RPMI7951 (cell line): ENCODE measurements around the gene SLC25A43. TPM values are rescaled to one million over a fixed set of nuclear protein-coding genes. Genes with fewer than 3 reads are reported as not detected.
"Not testable (repeated sequence)": the region's sequence is repeated elsewhere in the genome, so short reads cannot be mapped to it uniquely, and the experiment has no call there.

ENCODE experiments used
- DNase-seq: peaks from one replicate; pipeline ENCODE4 v3.0.0-alpha.2; 2012; ENCODE audit warnings: low read depth
- total RNA-seq: library from RNA; depleted of rRNA; stranded (reverse); fragments of >200 nt; shearing (Covaris generic); gene quantifications from 2 replicates; pipeline ENCODE4 v1.2.3, GENCODE V29; 2014

The SLC25A43 gene
- total RNA-seq, 1 experiment from 2014 or later = 22.5 TPM

DNA sequence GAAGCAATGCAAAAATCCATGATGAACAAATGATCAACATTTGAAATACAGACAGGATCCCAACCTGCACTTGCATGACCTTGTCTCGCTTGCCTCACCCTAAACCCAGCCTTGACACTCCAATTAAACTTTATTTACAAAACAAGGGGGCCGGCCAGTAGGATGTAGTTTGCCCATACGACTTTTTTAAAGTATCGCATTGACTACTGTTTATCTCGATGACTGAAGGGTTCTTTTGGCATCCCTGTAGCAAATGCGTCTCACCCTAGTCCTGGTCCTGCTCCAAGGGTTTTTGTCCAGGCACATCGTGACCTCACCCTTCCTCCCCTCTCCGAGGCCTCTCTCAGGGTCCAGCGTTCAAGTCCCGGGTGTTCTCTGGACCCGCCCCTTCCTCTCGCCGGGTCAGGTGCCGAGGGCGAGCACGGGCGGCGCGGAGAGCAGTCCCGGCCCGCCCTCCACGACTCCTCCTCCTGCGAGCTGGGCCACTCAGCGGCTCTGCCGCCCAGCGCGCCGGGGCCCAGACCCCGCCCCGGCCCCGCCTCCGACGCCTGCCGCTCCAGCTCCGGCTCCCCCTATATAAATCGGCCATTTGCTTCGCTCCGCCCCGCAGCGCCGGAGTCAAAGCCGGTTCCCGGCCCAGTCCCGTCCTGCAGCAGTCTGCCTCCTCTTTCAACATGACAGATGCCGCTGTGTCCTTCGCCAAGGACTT, 68.9 kb downstream of the SLC25A43 start, which contains the start of gene SLC25A5:
SLC25A5 (plus strand) TSS at position 603 of the 709 bp plus-strand sequence; CDS start at position 675, 72 bp downstream.
- DNase-seq = peak; percentile 77

DNA sequence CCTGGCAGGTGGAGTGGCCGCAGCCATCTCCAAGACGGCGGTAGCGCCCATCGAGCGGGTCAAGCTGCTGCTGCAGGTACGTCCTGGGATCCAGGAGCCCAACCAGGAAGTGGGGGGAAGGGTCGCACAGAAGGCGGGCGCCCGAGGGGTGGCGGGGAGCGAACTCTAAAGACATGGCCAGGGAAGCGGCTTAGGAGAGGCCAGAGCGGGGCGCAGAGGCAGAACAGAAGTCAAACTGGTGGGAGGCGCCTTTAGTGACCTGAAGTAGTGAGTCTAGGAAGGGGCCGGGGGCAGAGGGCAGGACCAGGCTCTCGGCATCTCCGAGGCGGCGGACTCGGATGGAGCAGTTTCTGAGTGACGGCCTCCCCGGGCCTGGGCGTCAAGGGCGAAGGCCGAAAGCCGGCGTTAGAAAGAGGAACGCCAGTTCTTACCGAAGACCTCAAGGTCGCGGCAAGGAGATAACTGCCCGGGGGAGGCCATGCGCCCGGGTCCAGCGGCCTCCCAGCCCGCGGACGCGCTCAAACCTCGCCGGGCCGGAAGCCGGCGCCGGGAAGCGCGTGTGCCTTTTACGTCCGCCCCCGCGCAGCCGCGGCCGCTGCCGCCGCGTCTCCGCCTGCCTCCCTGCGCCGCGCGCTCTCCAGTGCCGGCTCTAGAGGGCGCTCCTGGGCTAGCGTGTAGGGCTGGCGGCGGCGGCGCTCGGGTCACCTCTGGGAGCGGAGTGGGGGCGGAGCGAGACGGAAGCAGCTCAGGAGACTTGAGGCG, 69.6 kb downstream of the SLC25A43 start:
- DNase-seq = peak; percentile 66

DNA sequence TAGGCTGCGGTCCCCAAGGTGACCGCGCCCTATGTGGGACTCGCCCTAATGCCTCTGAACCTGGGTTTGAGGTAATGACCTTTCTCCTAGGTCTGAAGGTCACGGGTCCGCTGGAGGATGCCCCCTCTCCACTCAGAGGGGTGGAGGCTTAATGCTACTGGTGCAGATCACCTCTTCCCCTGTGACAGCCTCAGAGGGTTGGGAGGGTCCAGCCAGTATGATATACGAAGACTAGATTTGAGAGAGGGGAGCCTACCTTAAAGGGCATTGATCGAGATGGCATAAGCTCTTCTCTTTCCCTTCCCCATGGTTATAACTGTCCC, 70.1 kb downstream of the SLC25A43 start:
- no peak for DNase-seq

DNA sequence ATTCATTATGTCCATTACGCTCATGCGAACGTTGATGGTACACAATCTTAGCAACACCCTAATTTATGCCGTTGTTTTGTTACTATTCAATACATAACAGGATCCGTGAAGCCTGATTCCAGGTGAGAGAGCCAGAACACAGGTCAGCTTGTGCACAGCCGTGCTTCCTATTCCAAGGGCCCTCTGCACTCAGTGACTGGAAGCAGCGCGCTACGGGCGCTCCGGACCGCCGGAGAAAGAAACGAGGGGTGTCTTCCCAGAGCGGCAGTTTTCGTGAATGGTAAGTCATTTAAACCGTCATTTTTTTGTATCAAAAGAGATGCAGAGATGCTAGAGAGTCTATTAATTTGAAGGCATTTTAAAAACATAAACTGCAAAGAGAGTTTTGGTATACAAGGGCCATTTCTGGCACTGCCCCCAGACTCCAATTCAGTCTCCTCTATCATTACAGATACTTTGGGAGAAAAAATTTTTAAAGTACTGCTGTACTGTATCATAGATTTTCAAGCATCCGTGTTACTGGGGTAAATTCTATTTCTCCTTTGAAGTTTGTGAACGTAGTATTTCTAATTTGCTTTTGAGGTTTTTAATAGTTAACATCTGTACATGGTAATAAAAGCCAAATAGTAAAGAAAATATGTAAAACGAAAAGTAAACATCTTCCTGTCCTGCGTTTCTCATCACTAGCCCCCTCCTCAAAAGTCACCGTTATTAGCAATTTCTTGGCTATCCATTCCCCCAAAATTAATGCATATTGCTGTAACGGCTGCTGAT, 75.7 kb downstream of the SLC25A43 start:
- no peak for DNase-seq

DNA sequence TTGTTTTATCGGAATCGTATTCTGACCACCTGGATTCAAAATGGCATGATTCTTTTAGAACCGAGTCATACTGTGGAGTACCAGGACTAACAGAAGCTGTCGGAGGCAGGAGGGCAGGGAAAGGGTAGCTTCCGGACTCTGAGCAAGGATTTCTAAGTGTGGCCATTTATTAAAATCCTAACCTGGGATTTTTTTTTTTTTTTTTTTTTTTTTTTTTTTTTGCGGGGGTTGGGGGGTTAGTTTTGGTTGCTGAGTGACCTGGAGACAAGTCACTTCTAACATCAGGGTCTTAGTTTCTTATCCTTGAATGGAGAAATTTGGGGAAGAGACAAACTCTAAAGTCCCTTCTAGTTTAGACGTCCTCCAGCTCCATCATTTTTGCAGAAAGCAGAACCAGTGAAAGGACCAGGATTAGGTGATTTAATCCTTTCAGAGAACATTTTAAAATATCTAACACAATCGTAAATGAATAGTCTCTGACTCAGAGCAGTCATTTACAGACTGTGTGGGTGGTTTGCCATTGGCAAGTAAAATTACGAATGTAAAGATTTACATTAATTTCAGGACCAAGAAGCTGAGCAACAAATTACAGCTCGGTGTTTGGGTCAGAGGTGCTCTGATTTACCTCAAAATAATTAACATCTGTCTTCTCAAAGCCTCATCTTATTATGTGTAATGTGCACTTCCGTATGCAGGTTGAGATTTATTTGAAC, 76.4 kb downstream of the SLC25A43 start:
- no peak for DNase-seq

DNA sequence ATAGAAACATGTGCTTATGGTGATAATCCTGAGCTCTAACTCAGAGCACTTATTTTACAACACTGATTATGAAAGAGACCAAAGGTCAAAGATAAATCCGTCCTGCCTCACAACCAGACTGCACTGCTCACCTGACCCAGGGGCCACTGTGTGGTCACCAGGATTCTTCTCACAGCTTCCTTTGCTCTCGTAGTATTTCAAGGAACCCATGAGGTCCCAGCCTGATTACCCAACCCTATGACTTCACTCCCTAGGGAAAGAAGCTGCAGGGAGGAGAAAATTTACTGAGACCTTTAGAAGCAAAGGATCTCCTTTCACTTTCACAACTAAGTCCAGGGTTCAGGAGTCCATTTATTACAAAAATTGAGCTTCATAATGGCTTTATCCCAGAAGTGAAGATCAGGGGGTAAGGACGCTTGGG, 78.7 kb downstream of the SLC25A43 start:
- peak; percentile 49 for DNase-seq

DNA sequence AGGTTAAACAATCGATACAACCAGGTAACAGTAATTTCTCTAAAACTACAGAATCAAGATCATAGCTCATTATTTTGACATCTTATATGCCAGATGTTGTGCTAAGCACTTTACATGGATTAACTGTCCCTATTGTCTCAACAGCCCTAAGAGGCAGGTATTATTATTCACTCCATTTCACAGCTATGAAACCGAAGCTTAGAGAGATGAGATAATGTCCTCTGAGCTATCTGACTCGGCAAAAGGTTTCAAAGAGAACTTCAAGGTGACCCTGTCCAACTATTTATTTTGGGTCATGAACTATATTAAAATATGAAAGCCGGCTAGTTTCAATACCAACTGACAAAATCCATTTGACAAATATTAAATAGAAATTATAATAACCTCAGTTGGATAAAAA, 79.4 kb downstream of the SLC25A43 start:
- DNase-seq = no peak

DNA sequence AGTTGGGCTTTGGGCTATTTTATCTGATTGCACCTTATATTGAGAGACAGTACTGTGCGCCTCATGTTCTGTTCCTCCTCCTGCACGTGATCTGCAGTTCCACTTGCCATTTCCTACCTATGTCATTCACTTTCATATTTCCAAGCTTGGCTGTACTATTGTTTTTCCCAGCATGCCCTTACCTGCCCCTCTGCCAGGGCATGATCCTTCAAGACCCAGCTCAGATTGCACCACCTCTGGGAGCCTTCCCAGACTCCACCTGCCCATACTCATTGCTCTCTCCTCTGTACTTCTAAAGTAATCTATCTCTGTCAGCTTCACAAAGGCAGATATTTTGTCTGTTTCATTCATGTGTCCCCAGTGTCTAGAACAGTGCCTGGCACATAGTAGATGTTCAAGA, 80.7 kb downstream of the SLC25A43 start:
- no peak for DNase-seq

DNA sequence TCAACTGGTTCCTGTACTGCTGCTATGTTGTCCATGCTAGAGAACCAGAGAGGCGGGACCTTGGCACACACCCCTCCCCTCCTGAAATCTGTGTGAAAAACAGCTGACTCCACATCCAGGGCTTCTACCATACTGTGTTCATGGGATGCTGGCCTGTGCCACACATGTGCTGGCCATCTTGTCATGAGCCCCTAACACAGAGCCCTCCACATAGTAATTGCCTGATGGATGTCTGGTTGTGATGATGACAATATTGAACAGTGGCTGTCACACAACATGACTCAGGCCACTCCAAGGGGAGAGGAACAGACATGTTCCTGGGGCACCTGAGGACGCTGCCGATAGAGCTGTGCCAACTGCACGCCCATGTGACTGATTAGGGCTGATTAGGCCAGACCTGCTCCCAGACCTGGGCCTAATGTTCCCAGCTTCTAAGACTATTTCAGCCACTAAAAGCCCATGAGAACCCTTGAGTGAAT, 82.2 kb downstream of the SLC25A43 start:
- DNase-seq = no peak

DNA sequence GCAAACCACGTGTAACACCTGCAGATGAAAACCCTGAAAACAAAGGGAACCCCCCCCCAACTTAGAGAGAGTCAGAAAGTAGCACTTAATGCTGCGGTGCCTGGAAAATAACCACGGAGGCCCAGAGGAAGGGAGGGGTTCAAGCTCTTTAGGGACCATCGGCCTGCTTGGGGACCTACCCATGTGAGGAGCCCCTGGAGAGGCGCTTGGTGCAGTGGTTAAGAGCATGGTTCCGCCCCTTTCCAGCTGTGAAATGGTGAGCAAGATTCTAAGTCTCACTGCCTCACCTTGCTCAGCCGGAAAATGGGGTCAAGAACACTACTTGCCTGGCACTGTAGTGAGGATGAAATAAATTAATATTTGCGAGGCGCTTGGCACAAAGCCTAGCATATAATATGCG, 82.9 kb downstream of the SLC25A43 start:
- no peak for DNase-seq

DNA sequence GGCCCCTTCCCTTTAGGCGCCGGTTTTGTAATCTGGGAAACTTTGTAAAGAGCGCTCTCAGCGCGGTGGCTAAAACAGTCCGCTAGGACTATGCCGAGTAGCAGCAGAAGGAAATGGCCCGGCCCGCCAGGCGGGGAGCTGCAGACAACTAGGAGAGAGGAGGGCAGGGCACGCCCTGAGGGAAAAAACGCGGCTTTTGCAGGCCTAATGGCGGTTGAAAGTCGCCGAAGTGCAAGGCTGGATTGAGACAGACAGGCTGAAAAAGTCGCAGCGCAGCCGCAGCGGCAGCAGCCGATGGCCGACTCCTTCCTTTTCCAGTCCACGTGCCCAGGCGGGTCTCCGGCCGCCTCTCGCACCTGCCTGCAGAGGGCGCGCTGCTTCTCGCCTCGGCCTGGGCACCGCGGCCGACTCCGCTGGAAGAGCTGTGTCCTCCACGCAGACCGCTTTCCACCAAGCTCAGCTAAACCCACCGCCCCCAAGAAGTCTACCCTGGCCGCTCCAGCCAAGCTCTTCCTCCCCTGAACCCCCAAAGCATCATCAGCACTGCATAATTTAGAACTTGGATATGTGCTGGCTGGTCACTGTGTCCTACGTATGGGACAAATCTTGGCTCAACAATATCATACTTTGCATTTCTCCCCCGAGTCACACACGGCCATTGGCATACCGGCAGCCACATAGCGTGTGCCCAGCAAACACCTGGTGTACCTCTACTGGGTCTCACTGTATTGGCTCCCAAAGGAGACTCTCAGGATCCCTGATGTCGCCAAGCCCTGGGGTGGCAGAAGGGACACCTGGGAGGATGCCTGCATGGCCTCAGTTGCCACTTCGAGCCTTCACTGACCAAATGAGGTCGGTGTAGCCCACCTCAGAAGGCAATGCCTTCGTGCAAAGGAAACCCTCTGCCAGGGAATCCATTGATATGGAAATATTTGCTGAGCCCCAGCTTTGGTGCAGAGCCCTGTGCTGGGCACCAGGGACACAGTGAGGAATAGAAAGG, 83.6 kb downstream of the SLC25A43 start:
- peak; percentile 65 for DNase-seq

DNA sequence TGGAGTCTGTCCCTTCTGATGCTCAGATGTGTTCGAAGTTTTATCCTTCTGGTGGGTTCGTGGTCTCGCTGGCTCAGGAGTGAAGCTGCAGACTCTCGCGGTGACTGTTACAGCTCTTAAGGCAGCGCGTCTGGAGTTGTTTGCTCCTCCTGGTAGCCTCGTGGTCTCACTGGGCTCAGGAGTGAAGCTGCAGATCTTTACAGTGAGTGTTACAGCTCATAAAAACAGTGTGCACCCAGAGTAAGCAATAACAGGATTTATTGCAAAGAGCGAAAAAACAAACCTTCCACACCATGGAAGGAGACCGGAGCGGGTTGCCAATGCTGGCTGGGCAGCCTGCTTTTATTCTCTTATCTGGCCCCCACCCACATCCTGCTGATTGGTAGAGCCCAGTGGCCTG, 87.6 kb downstream of the SLC25A43 start:
- no peak for DNase-seq

DNA sequence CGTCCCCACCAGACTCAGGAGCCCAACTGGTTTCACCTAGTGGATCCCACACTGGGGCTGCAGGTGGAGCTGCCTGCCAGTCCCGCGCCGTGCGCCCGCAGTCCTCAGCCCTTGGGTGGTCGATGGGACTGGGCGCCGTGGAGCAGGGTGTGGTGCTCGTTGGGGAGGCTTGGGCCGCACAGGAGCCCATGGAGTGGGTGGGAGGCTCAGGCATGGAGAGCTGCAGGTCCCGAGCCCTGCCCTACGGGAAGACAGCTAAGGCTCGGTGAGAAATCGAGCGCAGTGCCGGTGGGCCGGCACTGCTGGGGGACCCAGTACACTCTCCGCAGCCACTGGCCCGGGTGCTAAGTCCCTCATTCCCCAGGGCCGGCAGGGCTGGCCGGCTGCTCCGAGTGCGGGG, 88.6 kb downstream of the SLC25A43 start:
- DNase-seq = not testable (repeated sequence)

DNA sequence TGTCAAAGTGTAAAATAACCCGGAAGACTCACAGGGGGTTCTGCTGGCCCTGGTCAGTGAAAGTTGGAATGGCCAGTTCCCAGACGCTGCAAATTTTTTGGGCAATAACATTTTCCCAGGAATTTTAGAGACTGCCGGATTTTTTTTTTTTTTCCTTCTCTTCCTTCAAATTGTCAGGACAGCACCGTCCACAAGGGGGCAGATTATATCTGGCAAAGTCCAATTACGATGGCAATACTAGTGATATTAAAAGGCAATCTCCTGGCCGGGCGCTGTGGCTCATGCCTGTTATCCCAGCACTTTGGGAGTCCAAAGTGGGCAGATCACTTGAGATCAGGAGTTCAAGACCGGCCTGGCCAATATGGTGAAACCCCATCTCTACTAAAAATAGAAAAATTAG, 89.6 kb downstream of the SLC25A43 start:
- peak; percentile 40 for DNase-seq

DNA sequence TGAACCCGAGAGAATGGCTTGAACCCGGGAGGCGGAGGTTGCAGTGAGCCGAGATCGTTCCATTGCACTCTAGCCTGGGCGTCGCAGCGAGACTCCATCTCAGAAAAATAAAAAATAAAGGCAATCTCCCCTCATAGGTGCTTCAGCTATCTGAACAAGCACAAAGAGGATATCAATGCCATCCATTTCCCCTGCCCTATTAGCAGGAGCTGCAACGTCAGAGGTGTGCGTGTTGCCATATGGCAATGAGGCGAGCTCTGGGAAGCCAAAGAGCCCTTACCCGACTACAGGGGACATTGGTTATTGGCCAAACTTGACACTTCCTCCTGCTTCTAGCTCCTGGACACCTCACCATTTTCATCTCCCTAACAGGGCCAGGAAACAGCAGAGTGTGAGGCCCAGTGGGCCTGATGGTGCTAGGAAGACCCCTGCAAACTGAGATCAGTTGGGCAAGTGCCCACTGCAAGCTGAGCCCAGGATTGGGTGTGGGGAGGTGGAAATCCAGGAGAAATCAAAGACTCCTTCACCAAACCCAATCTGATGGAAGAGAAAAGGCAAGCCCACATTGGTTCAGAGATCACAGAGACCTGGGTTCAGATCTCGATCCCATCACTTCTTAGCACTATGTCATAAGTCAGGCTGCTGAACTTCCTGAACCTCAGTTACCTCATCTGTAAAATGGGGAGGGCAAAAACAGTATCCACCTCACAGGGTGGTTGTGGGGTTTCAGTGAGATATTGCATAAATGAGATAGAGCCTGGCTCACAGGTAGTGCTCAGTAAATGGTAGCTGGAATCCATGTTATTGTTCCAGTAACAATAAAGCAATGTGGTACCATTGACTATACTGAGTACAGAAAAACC, 90.3 kb downstream of the SLC25A43 start:
- no peak for DNase-seq

DNA sequence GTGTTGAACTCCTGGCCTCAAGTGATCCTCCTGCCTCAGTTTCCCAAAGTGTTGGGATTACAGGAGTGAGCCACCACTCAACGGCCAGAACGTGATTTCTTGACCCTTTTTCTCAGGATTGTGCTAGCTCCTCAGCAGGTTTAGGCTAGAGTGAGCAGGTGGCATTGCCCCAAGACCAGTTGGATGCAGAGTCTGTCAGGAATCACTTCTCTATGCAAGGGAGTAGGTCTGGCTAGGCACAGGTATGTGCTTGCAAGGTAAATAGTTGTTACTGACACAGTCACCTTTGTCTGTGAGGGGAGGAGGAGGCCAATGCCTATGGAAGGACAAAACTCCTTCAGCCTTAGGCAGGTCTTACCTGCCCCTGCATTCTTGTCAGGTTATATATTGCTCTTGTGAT, 93.3 kb downstream of the SLC25A43 start:
- no peak for DNase-seq

DNA sequence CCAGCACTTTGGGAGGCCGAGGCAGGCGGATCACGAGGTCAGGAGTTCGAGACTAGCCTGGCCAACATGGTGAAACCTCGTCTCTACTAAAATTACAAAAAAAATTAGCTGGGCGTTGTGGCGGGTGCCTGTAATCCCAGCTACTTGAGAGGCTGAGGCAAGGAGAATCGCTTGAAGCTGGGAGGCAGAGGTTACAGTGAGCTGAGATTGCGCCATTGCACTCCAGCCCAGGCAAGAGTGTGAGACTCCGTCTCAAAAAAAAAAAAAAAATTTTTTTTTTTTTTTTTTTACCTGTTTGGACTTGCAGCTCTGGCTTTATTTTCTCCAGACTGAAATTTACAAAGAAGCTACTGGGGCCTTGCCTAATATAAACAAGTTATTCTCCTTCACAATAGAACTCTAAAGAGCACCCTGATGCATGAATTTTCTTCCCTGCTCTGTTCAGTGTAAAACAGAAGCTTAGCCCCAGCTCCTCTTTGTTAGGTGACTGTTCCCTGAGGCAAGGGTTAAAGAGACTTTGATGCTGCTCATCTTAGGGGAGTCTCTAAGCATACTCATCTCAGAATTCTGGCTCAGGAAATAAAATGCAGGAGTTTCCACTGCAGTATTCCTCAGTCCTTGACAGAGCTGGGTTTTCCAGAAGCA, 94.8 kb downstream of the SLC25A43 start:
- not testable (repeated sequence) for DNase-seq

DNA sequence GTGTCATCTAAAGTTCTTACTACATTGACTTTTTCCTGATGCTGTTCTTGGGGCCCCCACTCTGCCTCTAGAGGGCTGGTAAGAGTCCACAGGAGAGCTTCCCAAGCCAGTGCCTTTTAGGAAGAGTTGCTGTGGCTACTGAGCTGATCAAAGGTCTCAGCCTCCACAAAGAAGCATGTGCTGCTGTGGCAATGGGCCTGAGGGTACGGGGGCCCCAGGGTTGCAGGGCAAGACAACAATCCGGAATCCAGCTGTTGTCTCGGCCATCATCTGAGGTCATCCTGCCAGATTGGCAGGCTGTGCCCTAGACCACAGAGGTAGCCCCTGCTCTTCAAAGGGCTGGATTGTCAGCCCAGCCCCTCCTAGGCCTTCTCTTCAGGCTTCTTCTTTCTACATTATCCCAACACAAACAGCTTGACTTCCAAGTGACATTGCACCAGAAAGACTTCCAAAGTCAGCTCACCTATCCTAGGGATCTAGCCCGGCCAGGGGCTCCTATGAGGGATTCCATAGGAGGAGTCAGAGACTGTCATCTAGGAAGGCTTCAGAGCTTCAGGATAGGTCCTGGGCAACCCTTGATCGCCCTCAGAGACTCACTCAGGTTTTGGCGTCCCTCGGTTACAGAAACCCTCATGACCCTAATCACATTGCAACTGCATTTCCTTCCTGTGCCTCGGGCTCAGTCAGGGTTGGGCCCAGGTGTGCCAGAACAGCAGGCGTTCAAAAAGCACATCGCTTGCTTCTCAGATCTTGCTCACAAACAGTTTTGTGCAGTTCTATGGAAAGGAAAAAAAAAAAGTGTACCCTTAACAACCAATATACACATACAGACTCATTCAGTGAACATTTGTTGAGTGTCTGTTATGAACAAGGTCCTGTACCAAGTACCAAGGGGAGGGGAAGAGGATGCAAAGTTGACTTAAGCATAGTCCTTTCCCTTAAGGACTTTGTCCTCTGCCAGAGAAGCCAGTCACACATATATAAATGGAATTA, 96.9 kb downstream of the SLC25A43 start:
- no peak for DNase-seq
